Neural progenitor cell (in vitro differentiated cells): ENCODE data around the gene TNP2. TPM values are rescaled to one million over a fixed set of nuclear protein-coding genes. Genes with fewer than 3 reads are reported as not detected.

Experiments
- DNase-seq: peaks from one replicate; pipeline ENCODE4 v3.0.0-alpha.2; 2016; ENCODE audit warnings: low spot score
- H2AFZ ChIP-seq: fragments of 200-600 bp; sonication (generic); replicated peaks from 2 replicates; pipeline ENCODE4 v1.6.1; 2016; ENCODE audit warnings: antibody characterized with exemption
- H3F3A ChIP-seq: fragments of 200-600 bp; sonication (generic); 2 replicates; pipeline ENCODE4 v1.6.1; 2016; ENCODE audit warnings: antibody characterized with exemption, low read depth
- H3K27ac ChIP-seq: fragments of 200-600 bp; sonication (generic); 2 replicates; pipeline ENCODE4 v1.5.1; 2016; ENCODE audit warnings: mild to moderate bottlenecking
- H3K27me3 ChIP-seq: fragments of 200-600 bp; sonication (generic); 2 replicates; pipeline ENCODE4 v1.6.1; 2016; ENCODE audit warnings: mild to moderate bottlenecking, moderate library complexity
- H3K36me3 ChIP-seq: fragments of 200-600 bp; sonication (generic); 2 replicates; pipeline ENCODE4 v1.5.1; 2016
- H3K4me1 ChIP-seq: fragments of 200-600 bp; sonication (generic); 2 replicates; pipeline ENCODE4 v1.6.1; 2016; ENCODE audit warnings: mixed run types
- H3K4me2 ChIP-seq: fragments of 200-600 bp; sonication (generic); 2 replicates; pipeline ENCODE4 v1.6.1; 2016
- H3K4me3 ChIP-seq: fragments of 200-600 bp; sonication (generic); 2 replicates; pipeline ENCODE4 v1.5.1; 2016
- H3K79me2 ChIP-seq: fragments of 200-600 bp; sonication (generic); 2 replicates; pipeline ENCODE4 v1.6.1; 2016; ENCODE audit warnings: low read depth
- H3K9ac ChIP-seq: fragments of 200-600 bp; sonication (generic); 2 replicates; pipeline ENCODE4 v1.6.1; 2016
- H3K9me3 ChIP-seq: fragments of 200-600 bp; sonication (generic); 2 replicates; pipeline ENCODE4 v1.5.1; 2016; ENCODE audit warnings: low read depth
- H4K20me1 ChIP-seq: fragments of 200-600 bp; sonication (generic); 2 replicates; pipeline ENCODE4 v1.6.1; 2016; ENCODE audit warnings: low read depth
- H3K27ac Mint-ChIP-seq: 3 replicates; pipeline ENCODE4 v1.8.0; 2021; ENCODE audit warnings: mixed read lengths
- H3K27me3 Mint-ChIP-seq: 2 replicates; pipeline ENCODE4 v1.8.0; 2022; ENCODE audit warnings: low read depth, mild to moderate bottlenecking, inconsistent platforms, moderate library complexity, mixed read lengths; ENCODE audit not compliant: insufficient read depth
- H3K36me3 Mint-ChIP-seq: 3 replicates; pipeline ENCODE4 v1.8.0; 2021; ENCODE audit warnings: mixed read lengths
- H3K4me1 Mint-ChIP-seq: 3 replicates; pipeline ENCODE4 v1.8.0; 2021; ENCODE audit warnings: mixed read lengths
- H3K4me3 Mint-ChIP-seq: 3 replicates; pipeline ENCODE4 v1.8.0; 2021; ENCODE audit warnings: mild to moderate bottlenecking, moderate library complexity, mixed read lengths
- H3K9me3 Mint-ChIP-seq: 3 replicates; pipeline ENCODE4 v1.8.0; 2020; ENCODE audit warnings: mixed read lengths
- EZH2 ChIP-seq: fragments of 200-600 bp; sonication (generic); IDR thresholded peaks from 2 replicates; pipeline ENCODE4 v1.6.1; 2017; ENCODE audit warnings: antibody characterized with exemption, mild to moderate bottlenecking, moderate library complexity
- EZH2phosphoT487 ChIP-seq: fragments of 200-600 bp; sonication (generic); IDR thresholded peaks from 2 replicates; pipeline ENCODE4 v1.6.1; 2017; ENCODE audit warnings: antibody characterized with exemption
- total RNA-seq: library from RNA; depleted of rRNA; stranded (reverse); fragments of >200 nt; gene quantifications from 2 replicates; pipeline ENCODE4 v1.2.3, GENCODE V29; 2015; ENCODE audit warnings: low replicate concordance
- TF ChIP-seq, protein P1 (sequence below): fragments of 200-600 bp; sonication (generic); IDR thresholded peaks from 2 replicates; pipeline ENCODE4 v1.5.1; 2017; ENCODE audit warnings: antibody characterized with exemption, mild to moderate bottlenecking

TNP2 gene
- total RNA-seq, 1 donor from 2014 or later: not detected

GRCh38 chr16:11277607-11278337 is 8.6 kb upstream of the TNP2 start:
- no peak for TF ChIP-seq EZH2phosphoT487
- TF ChIP-seq, protein P1, sequence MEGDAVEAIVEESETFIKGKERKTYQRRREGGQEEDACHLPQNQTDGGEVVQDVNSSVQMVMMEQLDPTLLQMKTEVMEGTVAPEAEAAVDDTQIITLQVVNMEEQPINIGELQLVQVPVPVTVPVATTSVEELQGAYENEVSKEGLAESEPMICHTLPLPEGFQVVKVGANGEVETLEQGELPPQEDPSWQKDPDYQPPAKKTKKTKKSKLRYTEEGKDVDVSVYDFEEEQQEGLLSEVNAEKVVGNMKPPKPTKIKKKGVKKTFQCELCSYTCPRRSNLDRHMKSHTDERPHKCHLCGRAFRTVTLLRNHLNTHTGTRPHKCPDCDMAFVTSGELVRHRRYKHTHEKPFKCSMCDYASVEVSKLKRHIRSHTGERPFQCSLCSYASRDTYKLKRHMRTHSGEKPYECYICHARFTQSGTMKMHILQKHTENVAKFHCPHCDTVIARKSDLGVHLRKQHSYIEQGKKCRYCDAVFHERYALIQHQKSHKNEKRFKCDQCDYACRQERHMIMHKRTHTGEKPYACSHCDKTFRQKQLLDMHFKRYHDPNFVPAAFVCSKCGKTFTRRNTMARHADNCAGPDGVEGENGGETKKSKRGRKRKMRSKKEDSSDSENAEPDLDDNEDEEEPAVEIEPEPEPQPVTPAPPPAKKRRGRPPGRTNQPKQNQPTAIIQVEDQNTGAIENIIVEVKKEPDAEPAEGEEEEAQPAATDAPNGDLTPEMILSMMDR: no peak
- no peak for TF ChIP-seq EZH2
- no peak overlapping the region for H3K9ac ChIP-seq
- H3K4me1 Mint-ChIP-seq: peaks cover 24% of the 10 kb centered on the region
- no peak overlapping the region for H2AFZ ChIP-seq
- H3K27ac ChIP-seq: no peak overlapping the region
- no peak for DNase-seq
- H3F3A ChIP-seq: no peaks in the 10 kb centered on the region
- H3K36me3 Mint-ChIP-seq: no peaks in the 10 kb centered on the region
- H3K79me2 ChIP-seq: no peaks in the 10 kb centered on the region
- no peaks in the 10 kb centered on the region for H3K36me3 ChIP-seq
- H3K27me3 ChIP-seq: no peaks in the 10 kb centered on the region
- H3K4me3 Mint-ChIP-seq: no peak overlapping the region
- no peaks in the 10 kb centered on the region for H3K9me3 Mint-ChIP-seq
- no peaks in the 10 kb centered on the region for H4K20me1 ChIP-seq
- H3K27me3 Mint-ChIP-seq: peaks cover 5% of the 10 kb centered on the region
- no peak overlapping the region for H3K27ac Mint-ChIP-seq
- no peaks in the 10 kb centered on the region for H3K9me3 ChIP-seq
- no peak overlapping the region for H3K4me2 ChIP-seq
- no peak overlapping the region for H3K4me3 ChIP-seq
- no peaks in the 10 kb centered on the region for H3K4me1 ChIP-seq

GRCh38 chr16:11276896-11277593 is 7.9 kb upstream of the TNP2 start:
- no peak overlapping the region for H3K27ac Mint-ChIP-seq
- H3K9me3 ChIP-seq: no peaks in the 10 kb centered on the region
- H3K4me1 Mint-ChIP-seq: peaks cover 26% of the 10 kb centered on the region
- H3K4me3 Mint-ChIP-seq: no peak overlapping the region
- H3K79me2 ChIP-seq: no peaks in the 10 kb centered on the region
- H3K4me2 ChIP-seq: no peak overlapping the region
- H3K27ac ChIP-seq: no peak overlapping the region
- H3K9ac ChIP-seq: no peak overlapping the region
- no peaks in the 10 kb centered on the region for H3K36me3 Mint-ChIP-seq
- H2AFZ ChIP-seq: no peak overlapping the region
- no peaks in the 10 kb centered on the region for H3K4me1 ChIP-seq
- no peak for DNase-seq
- no peaks in the 10 kb centered on the region for H4K20me1 ChIP-seq
- H3F3A ChIP-seq: no peaks in the 10 kb centered on the region
- H3K27me3 Mint-ChIP-seq: peaks cover 5% of the 10 kb centered on the region
- no peaks in the 10 kb centered on the region for H3K36me3 ChIP-seq
- no peak overlapping the region for H3K4me3 ChIP-seq
- no peak for TF ChIP-seq EZH2
- no peak for TF ChIP-seq EZH2phosphoT487
- TF ChIP-seq, protein P1: no peak
- no peaks in the 10 kb centered on the region for H3K9me3 Mint-ChIP-seq
- no peaks in the 10 kb centered on the region for H3K27me3 ChIP-seq

DNA sequence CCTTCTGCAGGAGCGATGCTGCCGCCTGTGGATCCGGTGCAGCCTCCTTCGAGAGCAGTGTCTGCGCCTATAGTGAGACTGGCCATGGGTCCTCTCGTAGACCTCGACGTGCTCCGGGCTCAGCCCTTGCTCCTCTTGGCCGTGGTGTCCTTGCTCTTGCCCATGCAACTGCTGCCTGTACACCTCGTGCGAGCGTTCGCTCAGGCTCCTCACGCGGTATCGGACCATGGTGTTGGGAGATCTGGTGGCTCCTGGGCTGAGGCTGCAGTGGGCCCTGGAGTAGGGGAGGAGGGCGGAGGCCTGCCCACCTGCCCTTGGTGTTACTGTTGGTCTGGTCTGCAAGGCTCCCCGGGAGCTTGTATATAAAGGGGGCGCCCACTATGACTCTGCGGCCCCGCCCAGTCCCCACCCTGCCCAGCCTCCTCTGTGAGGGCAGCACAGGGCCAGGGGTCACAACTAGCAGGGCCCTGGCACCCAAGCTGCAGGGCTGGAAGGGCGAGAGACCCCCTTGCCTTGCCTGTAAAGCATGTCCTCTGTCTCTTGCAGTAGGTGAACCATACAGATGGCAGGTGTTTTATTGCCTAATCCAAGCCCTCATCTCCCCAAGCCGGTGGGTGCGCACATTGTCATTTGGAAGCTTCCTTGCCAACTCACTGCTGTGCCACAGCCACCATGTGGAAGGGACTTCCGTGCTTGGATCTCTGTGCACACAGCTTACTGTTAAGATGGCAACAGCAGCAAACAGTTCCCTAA is 7.2 kb upstream of the TNP2 start, which contains the start of gene PRM2:
Gene PRM2 (minus strand): TSS at position 338 of the 753 bp plus-strand sequence. CDS start 110 bp downstream, at position 228.
- no peak for DNase-seq
- no peaks in the 10 kb centered on the region for H3K36me3 Mint-ChIP-seq
- peaks cover 5% of the 10 kb centered on the region for H3K27me3 Mint-ChIP-seq
- no peaks in the 10 kb centered on the region for H3K4me1 ChIP-seq
- H2AFZ ChIP-seq: no peak within 1 kb of the TSS
- no peaks in the 10 kb centered on the region for H3K27me3 ChIP-seq
- no peaks in the 10 kb centered on the region for H4K20me1 ChIP-seq
- H3K27ac ChIP-seq: no peak within 1 kb of the TSS
- H3K4me3 ChIP-seq: no peak within 1 kb of the TSS
- H3K4me3 Mint-ChIP-seq: no peak within 1 kb of the TSS
- H3K4me2 ChIP-seq: no peak within 1 kb of the TSS
- no peaks in the 10 kb centered on the region for H3K9me3 Mint-ChIP-seq
- H3K9me3 ChIP-seq: no peaks in the 10 kb centered on the region
- no peaks in the 10 kb centered on the region for H3K79me2 ChIP-seq
- no peak within 1 kb of the TSS for H3K9ac ChIP-seq
- H3F3A ChIP-seq: no peaks in the 10 kb centered on the region
- H3K36me3 ChIP-seq: no peaks in the 10 kb centered on the region
- peak within 1 kb of the TSS; percentile 89 for H3K27ac Mint-ChIP-seq
- peaks cover 24% of the 10 kb centered on the region for H3K4me1 Mint-ChIP-seq
- TF ChIP-seq, protein P1: no peak
- TF ChIP-seq EZH2phosphoT487: no peak
- no peak for TF ChIP-seq EZH2
